SH-SY5Y (cell line): Measurements from ENCODE around the gene TLE2.

Experiments used
- GATA2 ChIP-seq: IDR thresholded peaks from 2 replicates; pipeline ENCODE4 v1.6.1; 2011; ENCODE audit warnings: mild to moderate bottlenecking, low read depth, low read length
- GATA3 ChIP-seq: IDR thresholded peaks from 2 replicates; pipeline ENCODE4 v1.6.1; 2011; ENCODE audit warnings: low read depth, mild to moderate bottlenecking, low read length, moderate library complexity

DNA sequence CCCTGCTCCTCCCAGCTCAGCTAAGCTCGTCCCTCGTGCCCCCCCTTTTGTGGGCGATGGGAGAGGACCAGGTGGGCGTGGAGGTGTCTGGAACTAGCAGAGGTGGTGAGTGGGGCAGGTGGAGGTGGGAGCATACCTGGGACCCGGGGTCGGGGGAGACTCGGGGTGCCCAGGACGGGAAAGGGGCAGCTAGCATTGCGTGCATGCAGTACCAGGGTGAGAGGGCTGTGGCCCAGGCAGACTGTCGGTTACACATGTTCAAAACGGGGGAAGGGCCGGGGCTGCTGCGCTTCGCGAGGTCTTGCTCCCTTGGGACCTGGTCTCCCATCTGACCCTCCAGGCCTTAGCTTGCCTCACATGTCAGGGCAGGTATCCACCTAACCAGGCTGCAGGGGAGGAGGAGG lies 24.1 kb upstream of the TLE2 start:
- TF ChIP-seq GATA3 (no peak), GATA2 (no peak)
